Ascending aorta (tissue), 2 donors: Measurements from ENCODE around the gene GTF3C1. TPM values are rescaled to one million over a fixed set of nuclear protein-coding genes. Genes with fewer than 3 reads are reported as not detected.

ENCODE experiments used
- DNase-seq, 2 donors: peaks; one replicate each; pipeline ENCODE4 v3.0.0-alpha.2; 2019; ENCODE audit warnings: low spot score in 2 of 2
- H3K27ac ChIP-seq, 2 donors: fragments of 200-600 bp; sonication (generic); one replicate each; pipeline ENCODE4 v1.5.1; 2016 to 2017; ENCODE audit warnings: mild to moderate bottlenecking in 1 of 2
- H3K27me3 ChIP-seq: fragments of 200-600 bp; sonication (generic); one replicate; pipeline ENCODE4 v1.5.1; 2017
- H3K36me3 ChIP-seq, 2 donors: fragments of 200-600 bp; sonication (generic); one replicate each; pipeline ENCODE4 v1.5.1; 2016
- H3K4me1 ChIP-seq, 2 donors: fragments of 200-600 bp; sonication (generic); one replicate each; pipeline ENCODE4 v1.5.1; 2016 to 2017; ENCODE audit warnings: mild to moderate bottlenecking in 1 of 2
- H3K4me3 ChIP-seq, 2 donors: fragments of 200-600 bp; sonication (generic); one replicate each; pipeline ENCODE4 v1.5.1; 2016 to 2017; ENCODE audit warnings: mild to moderate bottlenecking in 1 of 2
- H3K9me3 ChIP-seq, 2 donors: fragments of 200-600 bp; sonication (generic); one replicate each; pipeline ENCODE4 v1.5.1; 2016
- intact Hi-C: fragments of 100-400 bp; cut with DNase I; formaldehyde crosslinking; loops from one replicate; pipeline ENCODE4 v1.15.1; 2023
- total RNA-seq: library from RNA; depleted of rRNA; stranded (reverse); fragments of >200 nt; gene quantifications from one replicate; pipeline ENCODE4 v1.1.0, GENCODE V29; 2016
- TF ChIP-seq, protein P1 (sequence below), 3 experiments: fragments of 200-600 bp in 2 of 3; fragments of 450-650 bp in 1 of 3; sonication (generic) in 2 of 3; IDR thresholded peaks; one replicate each; pipeline ENCODE4 v1.5.1; 2016 to 2019; ENCODE audit warnings: antibody characterized with exemption in 3 of 3, mild to moderate bottlenecking in 1 of 3, moderate library complexity in 1 of 3

GTF3C1 gene
- total RNA-seq, 1 donor from 2014 or later: 40.6 TPM

DNA sequence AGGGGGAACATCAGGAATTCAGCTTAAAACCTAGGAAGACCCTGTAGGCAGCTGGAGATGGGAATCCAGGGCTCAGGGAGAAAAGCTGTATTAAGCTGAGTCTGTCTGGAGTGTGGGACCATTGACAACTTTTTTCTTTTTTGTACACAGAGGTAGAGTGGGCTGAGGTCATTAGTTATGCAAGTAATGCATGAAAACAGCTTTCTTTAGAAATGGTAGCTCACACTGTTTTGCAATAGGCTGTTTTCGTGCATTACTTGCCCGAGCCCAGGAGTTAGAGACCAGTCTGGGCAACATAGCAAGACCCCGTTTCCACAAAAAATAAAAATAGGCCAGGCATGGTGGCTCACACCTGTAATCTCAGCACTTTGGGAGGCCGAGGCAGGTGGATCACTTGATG lies 46.7 kb upstream of the GTF3C1 start:
- Histone ChIP-seq H3K4me3 (no peak overlapping the region), H3K27ac (no peak overlapping the region), H3K4me1 (no peaks in the 10 kb centered on the region), H3K9me3 (no peaks in the 10 kb centered on the region), H3K36me3 (no peaks in the 10 kb centered on the region), H3K27me3 (no peaks in the 10 kb centered on the region)
- intact Hi-C loops: no loop called here
- TF ChIP-seq, protein P1, sequence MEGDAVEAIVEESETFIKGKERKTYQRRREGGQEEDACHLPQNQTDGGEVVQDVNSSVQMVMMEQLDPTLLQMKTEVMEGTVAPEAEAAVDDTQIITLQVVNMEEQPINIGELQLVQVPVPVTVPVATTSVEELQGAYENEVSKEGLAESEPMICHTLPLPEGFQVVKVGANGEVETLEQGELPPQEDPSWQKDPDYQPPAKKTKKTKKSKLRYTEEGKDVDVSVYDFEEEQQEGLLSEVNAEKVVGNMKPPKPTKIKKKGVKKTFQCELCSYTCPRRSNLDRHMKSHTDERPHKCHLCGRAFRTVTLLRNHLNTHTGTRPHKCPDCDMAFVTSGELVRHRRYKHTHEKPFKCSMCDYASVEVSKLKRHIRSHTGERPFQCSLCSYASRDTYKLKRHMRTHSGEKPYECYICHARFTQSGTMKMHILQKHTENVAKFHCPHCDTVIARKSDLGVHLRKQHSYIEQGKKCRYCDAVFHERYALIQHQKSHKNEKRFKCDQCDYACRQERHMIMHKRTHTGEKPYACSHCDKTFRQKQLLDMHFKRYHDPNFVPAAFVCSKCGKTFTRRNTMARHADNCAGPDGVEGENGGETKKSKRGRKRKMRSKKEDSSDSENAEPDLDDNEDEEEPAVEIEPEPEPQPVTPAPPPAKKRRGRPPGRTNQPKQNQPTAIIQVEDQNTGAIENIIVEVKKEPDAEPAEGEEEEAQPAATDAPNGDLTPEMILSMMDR (IDR thresholded peaks at IDR 0.05): no peak
- no peak for DNase-seq

DNA sequence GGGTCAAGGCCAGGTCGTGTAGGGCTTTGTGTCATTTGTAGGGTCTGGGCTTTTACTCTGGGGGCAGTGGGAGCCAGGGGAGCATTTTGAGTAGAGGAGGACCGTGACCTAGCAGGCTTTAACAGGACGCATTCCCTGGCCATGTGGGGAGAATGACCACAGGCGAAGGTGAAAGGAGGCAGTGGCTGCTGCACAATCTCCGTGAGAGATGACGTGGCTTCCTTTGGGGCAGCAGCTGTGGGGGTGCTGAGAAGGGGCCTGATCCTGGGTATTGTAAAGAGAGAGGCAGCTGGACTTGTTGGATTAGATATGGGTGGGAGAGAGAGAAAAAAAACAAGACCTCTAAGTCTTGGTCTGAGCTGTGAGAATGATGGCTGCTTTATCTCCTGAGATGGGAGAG lies 46.3 kb upstream of the GTF3C1 start:
- no peaks in the 10 kb centered on the region for H3K36me3 ChIP-seq
- no peak overlapping the region for H3K4me3 ChIP-seq
- no peak for DNase-seq
- TF ChIP-seq, protein P1 (IDR thresholded peaks at IDR 0.05): no peak
- H3K9me3 ChIP-seq: no peaks in the 10 kb centered on the region
- H3K27me3 ChIP-seq: no peaks in the 10 kb centered on the region
- H3K27ac ChIP-seq: no peak overlapping the region
- intact Hi-C loops: no loop called here
- H3K4me1 ChIP-seq: no peaks in the 10 kb centered on the region

DNA sequence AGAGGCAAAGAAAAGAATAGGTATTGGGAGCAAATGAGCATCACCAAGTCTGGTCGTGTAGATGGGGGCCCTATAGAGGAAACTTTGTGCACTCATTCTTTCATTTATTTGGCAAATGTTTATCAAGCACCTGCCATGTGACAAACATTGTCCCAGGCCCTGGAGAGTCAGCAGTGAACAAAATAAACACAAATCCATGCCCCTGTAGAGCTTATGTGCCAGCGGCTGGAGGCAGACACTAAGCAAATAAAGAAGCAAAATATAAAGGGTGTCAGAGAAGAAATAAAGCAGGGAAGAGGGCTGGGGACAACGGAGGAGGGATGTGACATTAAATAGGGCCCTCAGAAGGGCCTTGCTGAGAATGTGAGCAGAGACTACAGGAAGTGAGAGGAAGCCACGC lies 45.8 kb upstream of the GTF3C1 start:
- H3K36me3 ChIP-seq: no peaks in the 10 kb centered on the region
- TF ChIP-seq, protein P1 (IDR thresholded peaks at IDR 0.05): no peak
- no peak overlapping the region for H3K4me3 ChIP-seq
- intact Hi-C loops: no loop called here
- H3K4me1 ChIP-seq: no peaks in the 10 kb centered on the region
- no peak for DNase-seq
- no peak overlapping the region for H3K27ac ChIP-seq
- H3K9me3 ChIP-seq: no peaks in the 10 kb centered on the region
- H3K27me3 ChIP-seq: no peaks in the 10 kb centered on the region

DNA sequence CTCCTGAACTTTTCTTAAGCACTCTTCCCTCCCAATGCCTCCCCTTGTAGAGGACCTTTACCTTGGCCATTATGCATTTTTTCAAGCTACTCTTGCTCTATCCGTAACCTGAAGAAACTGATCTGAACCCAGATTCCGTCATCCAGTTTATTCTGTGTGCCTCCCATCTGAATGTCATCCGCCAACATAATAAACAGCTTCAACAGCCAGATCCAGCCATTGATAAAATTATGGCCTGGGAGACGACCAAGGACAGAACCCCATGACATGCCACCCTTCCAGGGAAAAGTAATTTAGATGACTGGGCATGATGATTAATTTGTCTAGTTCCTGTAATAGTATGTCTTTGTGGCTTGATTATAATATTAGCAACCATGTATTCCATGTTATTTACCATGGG lies 42.1 kb upstream of the GTF3C1 start:
- no peak for DNase-seq
- no peak overlapping the region for H3K4me3 ChIP-seq
- no peaks in the 10 kb centered on the region for H3K36me3 ChIP-seq
- no peak overlapping the region for H3K27ac ChIP-seq
- TF ChIP-seq, protein P1 (IDR thresholded peaks at IDR 0.05): no peak
- H3K27me3 ChIP-seq: no peaks in the 10 kb centered on the region
- intact Hi-C loops: no loop called here
- no peaks in the 10 kb centered on the region for H3K4me1 ChIP-seq
- peaks cover 0 to 9% of the 10 kb centered on the region in 2 donors for H3K9me3 ChIP-seq

DNA sequence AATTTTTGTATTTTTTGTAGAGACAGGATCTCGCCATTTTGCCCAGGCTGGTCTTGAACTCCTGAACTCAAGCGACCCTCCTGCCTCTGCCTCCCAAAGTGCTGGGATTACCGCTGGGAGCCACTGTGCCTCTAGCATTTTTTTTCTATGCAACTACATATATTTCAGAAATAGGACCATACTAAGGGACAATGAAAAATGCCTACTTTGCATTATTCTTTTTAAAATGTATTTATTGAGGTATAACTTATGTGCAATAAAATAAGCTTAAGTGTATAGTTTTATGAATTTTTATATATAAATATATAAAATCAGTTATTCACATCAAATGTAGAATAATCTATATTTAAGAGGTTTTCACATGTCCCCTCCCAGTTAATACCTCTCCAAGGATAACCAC lies 38.3 kb upstream of the GTF3C1 start:
- intact Hi-C loops: no loop called here
- Histone ChIP-seq H3K27me3 (no peaks in the 10 kb centered on the region), H3K4me3 (no peak overlapping the region), H3K9me3 (peaks cover 0 to 9% of the 10 kb centered on the region in 2 donors), H3K36me3 (no peaks in the 10 kb centered on the region), H3K4me1 (no peaks in the 10 kb centered on the region), H3K27ac (no peak overlapping the region)
- DNase-seq: no peak
- TF ChIP-seq, protein P1 (IDR thresholded peaks at IDR 0.05): no peak

DNA sequence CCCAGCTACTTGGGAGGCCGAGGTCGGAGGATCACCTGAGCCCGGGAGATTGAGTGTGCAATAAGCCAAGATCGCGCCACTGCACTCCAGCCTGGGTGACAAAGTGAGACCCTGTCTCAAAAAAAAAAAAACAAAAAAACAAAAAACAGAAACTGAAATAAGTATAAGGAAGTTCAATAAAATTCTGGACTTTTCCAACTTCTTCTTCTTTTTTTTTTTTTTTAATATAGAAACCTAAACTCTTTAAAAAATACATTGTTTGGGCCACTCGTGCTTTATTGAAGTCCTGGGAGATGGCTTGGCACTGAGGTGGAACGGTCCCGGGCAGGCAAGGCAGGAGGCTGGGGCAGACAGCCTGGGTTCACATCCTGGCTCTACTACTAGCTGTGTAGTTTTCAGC lies 37.0 kb upstream of the GTF3C1 start:
- Histone ChIP-seq H3K27ac (no peak overlapping the region), H3K36me3 (no peaks in the 10 kb centered on the region), H3K4me1 (no peaks in the 10 kb centered on the region), H3K27me3 (no peaks in the 10 kb centered on the region), H3K9me3 (peaks cover 0 to 9% of the 10 kb centered on the region in 2 donors), H3K4me3 (no peak overlapping the region)
- DNase-seq: no peak
- TF ChIP-seq, protein P1 (IDR thresholded peaks at IDR 0.05): no peak
- intact Hi-C loops: no loop called here
